8988T (cell line): Measurements from ENCODE around the gene INPP5K.
"Not testable (repeated sequence)": the region's sequence is repeated elsewhere in the genome, so short reads cannot be mapped to it uniquely, and the experiment has no call there.

Experiments
- DNase-seq: peaks from one replicate; pipeline ENCODE4 v3.0.0; 2011

Gene INPP5K

GRCh38 chr17:1546292-1546922, 30.0 kb upstream of the INPP5K start:
- no peak for DNase-seq

GRCh38 chr17:1545618-1546017, 29.2 kb upstream of the INPP5K start:
- no peak for DNase-seq

- no peak for DNase-seq
Observed at GRCh38 chr17:1542316-1542715, 25.9 kb upstream of the INPP5K start.

- no peak for DNase-seq
Observed at GRCh38 chr17:1541367-1541904, 25.0 kb upstream of the INPP5K start.

- DNase-seq: no peak
Observed at GRCh38 chr17:1539811-1540210, 23.4 kb upstream of the INPP5K start.

GRCh38 chr17:1535737-1536136, 19.3 kb upstream of the INPP5K start:
- DNase-seq: no peak

- DNase-seq: no peak
Observed at GRCh38 chr17:1533661-1534325, 17.4 kb upstream of the INPP5K start.

GRCh38 chr17:1532836-1533602, 16.6 kb upstream of the INPP5K start:
- DNase-seq: no peak

- no peak for DNase-seq
Observed at GRCh38 chr17:1529863-1530262, 13.5 kb upstream of the INPP5K start.

GRCh38 chr17:1526876-1527275, 10.5 kb upstream of the INPP5K start:
- not testable (repeated sequence) for DNase-seq

- no peak for DNase-seq
Observed at GRCh38 chr17:1522626-1523025, 6.2 kb upstream of the INPP5K start.

GRCh38 chr17:1521086-1521640, 4.8 kb upstream of the INPP5K start:
- DNase-seq: no peak

- no peak for DNase-seq
Observed at GRCh38 chr17:1519678-1520077, 3.3 kb upstream of the INPP5K start.

GRCh38 chr17:1518410-1518809, 2.0 kb upstream of the INPP5K start:
- no peak for DNase-seq

GRCh38 chr17:1515640-1516387, 598 bp downstream of the INPP5K start:
- DNase-seq: peak; percentile 59

GRCh38 chr17:1512351-1512750, 4.1 kb downstream of the INPP5K start:
- no peak for DNase-seq

- DNase-seq: no peak
Observed at GRCh38 chr17:1511756-1512321, 4.6 kb downstream of the INPP5K start.

- DNase-seq: no peak
Observed at GRCh38 chr17:1511290-1511689, 5.1 kb downstream of the INPP5K start.

GRCh38 chr17:1509290-1509881, 7.0 kb downstream of the INPP5K start:
- DNase-seq: no peak

GRCh38 chr17:1508709-1509108, 7.7 kb downstream of the INPP5K start:
- DNase-seq: not testable (repeated sequence)

- DNase-seq: no peak
Observed at GRCh38 chr17:1506649-1507267, 9.7 kb downstream of the INPP5K start.
